Subcutaneous abdominal adipose tissue (tissue), 5 donors: ENCODE measurements around the gene OTOF.

Experiments
- H3K27ac ChIP-seq: one replicate; pipeline ENCODE4 v1.7.0; 2013; ENCODE audit warnings: low read depth, mild to moderate bottlenecking, inconsistent platforms, low read length, moderate library complexity
- H3K27me3 ChIP-seq, 5 donors: one replicate each; pipeline ENCODE4 v1.7.0; 2013; ENCODE audit warnings: low read length in 5 of 5, inconsistent platforms in 1 of 5; ENCODE audit not compliant: control insufficient read depth in 5 of 5, insufficient read depth in 4 of 5
- H3K36me3 ChIP-seq, 5 donors: one replicate each; pipeline ENCODE4 v1.7.0; 2013; ENCODE audit warnings: low read length in 5 of 5; ENCODE audit not compliant: control insufficient read depth in 5 of 5, insufficient read depth in 5 of 5
- H3K4me1 ChIP-seq, 5 donors: one replicate each; pipeline ENCODE4 v1.7.0; 2013; ENCODE audit warnings: low read length in 5 of 5, mild to moderate bottlenecking in 3 of 5, moderate library complexity in 1 of 5; ENCODE audit not compliant: control insufficient read depth in 5 of 5, insufficient read depth in 5 of 5
- H3K4me3 ChIP-seq, 5 donors: one replicate each; pipeline ENCODE4 v1.7.0; 2013; ENCODE audit warnings: low read length in 5 of 5, low read depth in 1 of 5
- H3K9ac ChIP-seq, 5 donors: one replicate each; pipeline ENCODE4 v1.7.0; 2013; ENCODE audit warnings: low read length in 5 of 5, mild to moderate bottlenecking in 4 of 5, moderate library complexity in 3 of 5
- H3K9me3 ChIP-seq, 5 donors: one replicate each; pipeline ENCODE4 v1.7.0; 2013; ENCODE audit warnings: low read length in 5 of 5; ENCODE audit not compliant: control insufficient read depth in 5 of 5
- donor health status: healthy.
- donor health status: healthy.
- donor health status: healthy.
- donor health status: healthy.
- donor health status: healthy.

OTOF gene

GRCh38 chr2:26423750-26424149 lies 54.2 kb downstream of the OTOF start:
- Histone ChIP-seq H3K27ac (no peak overlapping the region), H3K27me3 (no peaks in the 10 kb centered on the region), H3K9ac (no peak overlapping the region), H3K4me1 (no peaks in the 10 kb centered on the region), H3K4me3 (no peak overlapping the region), H3K9me3 (no peaks in the 10 kb centered on the region), H3K36me3 (no peaks in the 10 kb centered on the region)

- H3K27ac ChIP-seq = no peak overlapping the region
- H3K4me3 ChIP-seq = no peak overlapping the region
- no peaks in the 10 kb centered on the region for H3K27me3 ChIP-seq
- no peaks in the 10 kb centered on the region for H3K4me1 ChIP-seq
- H3K9ac ChIP-seq = no peak overlapping the region
- H3K9me3 ChIP-seq = no peaks in the 10 kb centered on the region
- H3K36me3 ChIP-seq = no peaks in the 10 kb centered on the region
Measured at GRCh38 chr2:26422947-26423629, 54.8 kb downstream of the OTOF start.

- Histone ChIP-seq H3K27me3 (no peaks in the 10 kb centered on the region), H3K36me3 (no peaks in the 10 kb centered on the region), H3K9ac (no peak overlapping the region), H3K4me1 (no peaks in the 10 kb centered on the region), H3K4me3 (no peak overlapping the region), H3K9me3 (no peaks in the 10 kb centered on the region), H3K27ac (no peak overlapping the region)
Measured at GRCh38 chr2:26421961-26422360, 56.0 kb downstream of the OTOF start.

- Histone ChIP-seq H3K4me3 (no peak overlapping the region), H3K27ac (no peak overlapping the region), H3K4me1 (no peaks in the 10 kb centered on the region), H3K27me3 (no peaks in the 10 kb centered on the region), H3K36me3 (no peaks in the 10 kb centered on the region), H3K9ac (no peak overlapping the region), H3K9me3 (no peaks in the 10 kb centered on the region)
Measured at GRCh38 chr2:26414311-26414710, 63.6 kb downstream of the OTOF start.

GRCh38 chr2:26412091-26412673 lies 65.7 kb downstream of the OTOF start:
- H3K9ac ChIP-seq = no peak overlapping the region
- no peaks in the 10 kb centered on the region for H3K36me3 ChIP-seq
- peak overlapping the region in 4 of 5 donors; percentile 33 to 37 (median 35) for H3K4me3 ChIP-seq
- no peak overlapping the region for H3K27ac ChIP-seq
- H3K27me3 ChIP-seq = peaks cover 0 to 7% (median 0%) of the 10 kb centered on the region in 5 donors
- H3K9me3 ChIP-seq = no peaks in the 10 kb centered on the region
- no peaks in the 10 kb centered on the region for H3K4me1 ChIP-seq

- Histone ChIP-seq H3K9me3 (no peaks in the 10 kb centered on the region), H3K36me3 (no peaks in the 10 kb centered on the region), H3K4me1 (no peaks in the 10 kb centered on the region)
Measured at GRCh38 chr2:26411419-26411818, 66.5 kb downstream of the OTOF start.

GRCh38 chr2:26410764-26411243 lies 67.1 kb downstream of the OTOF start:
- Histone ChIP-seq H3K9ac (no peak overlapping the region), H3K4me1 (no peaks in the 10 kb centered on the region), H3K4me3 (no peak overlapping the region), H3K36me3 (no peaks in the 10 kb centered on the region), H3K27ac (no peak overlapping the region), H3K9me3 (no peaks in the 10 kb centered on the region), H3K27me3 (peaks cover 0 to 7% (median 0%) of the 10 kb centered on the region in 5 donors)

More at GRCh38 chr2:26411419-26411818, 66.5 kb downstream of the OTOF start:
- no peak overlapping the region for H3K9ac ChIP-seq
- H3K27me3 ChIP-seq = peaks cover 0 to 7% (median 0%) of the 10 kb centered on the region in 5 donors
- H3K4me3 ChIP-seq = no peak overlapping the region
- H3K27ac ChIP-seq = no peak overlapping the region

- H3K27ac ChIP-seq = no peak overlapping the region
- H3K4me1 ChIP-seq = peaks cover 0 to 4% (median 0%) of the 10 kb centered on the region in 5 donors
- H3K9me3 ChIP-seq = no peaks in the 10 kb centered on the region
- H3K27me3 ChIP-seq = peaks cover 0 to 7% (median 0%) of the 10 kb centered on the region in 5 donors
- H3K4me3 ChIP-seq = no peak overlapping the region
- H3K36me3 ChIP-seq = no peaks in the 10 kb centered on the region
- no peak overlapping the region for H3K9ac ChIP-seq
Measured at GRCh38 chr2:26409785-26410184, 68.1 kb downstream of the OTOF start.

GRCh38 chr2:26407526-26407925 lies 70.4 kb downstream of the OTOF start:
- Histone ChIP-seq H3K27ac (no peak overlapping the region), H3K4me1 (peaks cover 0 to 5% (median 0%) of the 10 kb centered on the region in 5 donors), H3K27me3 (peaks cover 0 to 9% (median 2%) of the 10 kb centered on the region in 5 donors), H3K4me3 (no peak overlapping the region), H3K9ac (no peak overlapping the region), H3K36me3 (no peaks in the 10 kb centered on the region), H3K9me3 (no peaks in the 10 kb centered on the region)
